ENCODE results near the gene RPL28.

Gene RPL28

DNA sequence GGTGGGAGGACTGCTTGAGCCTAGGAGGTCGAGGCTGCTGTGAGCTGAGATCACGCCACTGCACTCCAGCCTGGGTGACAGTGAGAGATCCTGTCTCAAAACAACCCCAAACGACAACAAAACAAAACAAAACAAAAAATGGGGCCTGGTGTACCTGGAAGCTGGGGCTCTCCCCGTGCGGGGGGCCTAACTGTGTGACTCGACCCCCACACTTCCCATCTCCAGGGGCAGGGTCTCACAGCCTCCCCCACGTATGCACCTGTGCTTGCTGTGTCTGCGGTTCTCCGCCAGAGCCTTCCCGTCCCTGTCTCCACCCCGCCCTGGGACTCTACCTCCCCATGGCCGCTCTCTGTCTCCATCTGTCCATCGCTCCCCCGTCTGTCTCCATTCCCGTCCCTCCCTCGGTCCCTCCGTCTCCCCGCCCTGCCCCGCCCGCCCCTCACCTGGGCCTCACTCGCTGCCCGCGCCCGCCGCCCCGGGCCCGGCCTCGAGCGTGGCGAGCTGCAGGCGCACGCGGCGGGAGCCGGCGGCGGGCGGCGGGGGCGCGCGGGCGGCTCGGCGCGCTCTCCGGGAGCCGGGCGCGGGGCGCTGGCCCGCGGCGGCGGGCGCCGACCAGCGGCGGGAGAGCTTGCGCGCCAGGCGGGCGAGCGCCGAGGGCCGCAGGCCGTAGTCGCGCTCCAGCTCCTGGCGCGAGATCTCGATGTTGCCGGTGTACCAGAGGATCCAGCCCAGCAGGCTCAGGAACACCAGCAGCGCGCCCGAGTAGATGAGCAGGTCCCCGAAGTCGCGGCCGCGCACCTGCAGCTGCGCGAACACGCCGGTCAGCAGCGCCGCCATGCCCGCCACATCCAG lies 2.2 kb upstream of the RPL28 start:
- H3K4me3 ChIP-seq (ENCODE audit: control insufficient read depth, low read depth, low read length) = peak overlapping the region; percentile 22
- TF ChIP-seq, protein P1, sequence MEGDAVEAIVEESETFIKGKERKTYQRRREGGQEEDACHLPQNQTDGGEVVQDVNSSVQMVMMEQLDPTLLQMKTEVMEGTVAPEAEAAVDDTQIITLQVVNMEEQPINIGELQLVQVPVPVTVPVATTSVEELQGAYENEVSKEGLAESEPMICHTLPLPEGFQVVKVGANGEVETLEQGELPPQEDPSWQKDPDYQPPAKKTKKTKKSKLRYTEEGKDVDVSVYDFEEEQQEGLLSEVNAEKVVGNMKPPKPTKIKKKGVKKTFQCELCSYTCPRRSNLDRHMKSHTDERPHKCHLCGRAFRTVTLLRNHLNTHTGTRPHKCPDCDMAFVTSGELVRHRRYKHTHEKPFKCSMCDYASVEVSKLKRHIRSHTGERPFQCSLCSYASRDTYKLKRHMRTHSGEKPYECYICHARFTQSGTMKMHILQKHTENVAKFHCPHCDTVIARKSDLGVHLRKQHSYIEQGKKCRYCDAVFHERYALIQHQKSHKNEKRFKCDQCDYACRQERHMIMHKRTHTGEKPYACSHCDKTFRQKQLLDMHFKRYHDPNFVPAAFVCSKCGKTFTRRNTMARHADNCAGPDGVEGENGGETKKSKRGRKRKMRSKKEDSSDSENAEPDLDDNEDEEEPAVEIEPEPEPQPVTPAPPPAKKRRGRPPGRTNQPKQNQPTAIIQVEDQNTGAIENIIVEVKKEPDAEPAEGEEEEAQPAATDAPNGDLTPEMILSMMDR (conservative IDR thresholded peaks at IDR 0.05; ENCODE audit: control insufficient read depth, insufficient read depth, low read depth, low read length) = no peak
- DNase-seq (ENCODE audit: low read depth) = peak; percentile 64

DNA sequence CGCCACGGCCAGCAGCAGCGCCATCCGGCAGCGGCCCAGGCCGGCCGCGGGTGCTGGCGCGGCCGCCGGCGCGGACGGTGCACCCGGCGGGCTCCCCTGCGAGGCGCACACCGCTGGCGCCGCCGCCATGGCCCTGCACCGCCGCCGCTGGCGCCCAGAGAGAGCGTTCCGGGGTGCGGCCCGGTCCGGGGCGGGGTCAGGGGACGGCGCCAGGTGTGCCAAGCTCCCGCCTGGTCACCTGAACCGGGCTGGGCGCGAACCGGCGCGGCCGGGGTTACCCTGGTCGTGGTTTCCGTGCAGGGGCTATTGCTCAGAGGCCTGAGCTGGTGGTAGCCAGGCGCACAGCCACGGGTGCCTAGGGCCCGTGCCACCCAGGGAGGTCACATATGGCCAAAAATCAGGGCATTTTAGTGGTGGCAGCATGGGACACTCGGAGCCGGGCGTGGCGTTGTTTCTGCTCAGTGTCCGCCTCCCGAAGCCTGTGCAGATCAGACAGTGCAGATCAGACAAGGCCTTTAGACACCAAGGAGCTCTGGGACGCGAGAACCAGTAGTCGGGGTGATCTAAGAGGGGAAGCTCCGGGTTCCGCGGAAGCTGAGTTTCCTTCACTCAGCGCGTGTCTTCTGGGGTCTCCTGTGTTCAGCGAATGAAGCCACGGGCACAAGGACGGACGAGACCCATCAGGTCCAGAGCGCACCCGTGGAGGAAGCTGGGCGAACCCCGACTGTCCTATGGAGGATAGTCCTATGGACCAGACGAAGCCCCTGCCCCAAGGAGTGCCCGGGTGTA lies 1.4 kb upstream of the RPL28 start, which contains the start of gene TMEM238:
Gene TMEM238 (minus strand): TSS at position 162 of the 789 bp plus-strand sequence. CDS start 33 bp downstream, at position 129.
- TF ChIP-seq, protein P1 (conservative IDR thresholded peaks at IDR 0.05; ENCODE audit: control insufficient read depth, insufficient read depth, low read depth, low read length) = no peak
- DNase-seq (ENCODE audit: low read depth) = no peak
- peak within 1 kb of the TSS; percentile 99 for H3K4me3 ChIP-seq (ENCODE audit: control insufficient read depth, low read depth, low read length)

DNA sequence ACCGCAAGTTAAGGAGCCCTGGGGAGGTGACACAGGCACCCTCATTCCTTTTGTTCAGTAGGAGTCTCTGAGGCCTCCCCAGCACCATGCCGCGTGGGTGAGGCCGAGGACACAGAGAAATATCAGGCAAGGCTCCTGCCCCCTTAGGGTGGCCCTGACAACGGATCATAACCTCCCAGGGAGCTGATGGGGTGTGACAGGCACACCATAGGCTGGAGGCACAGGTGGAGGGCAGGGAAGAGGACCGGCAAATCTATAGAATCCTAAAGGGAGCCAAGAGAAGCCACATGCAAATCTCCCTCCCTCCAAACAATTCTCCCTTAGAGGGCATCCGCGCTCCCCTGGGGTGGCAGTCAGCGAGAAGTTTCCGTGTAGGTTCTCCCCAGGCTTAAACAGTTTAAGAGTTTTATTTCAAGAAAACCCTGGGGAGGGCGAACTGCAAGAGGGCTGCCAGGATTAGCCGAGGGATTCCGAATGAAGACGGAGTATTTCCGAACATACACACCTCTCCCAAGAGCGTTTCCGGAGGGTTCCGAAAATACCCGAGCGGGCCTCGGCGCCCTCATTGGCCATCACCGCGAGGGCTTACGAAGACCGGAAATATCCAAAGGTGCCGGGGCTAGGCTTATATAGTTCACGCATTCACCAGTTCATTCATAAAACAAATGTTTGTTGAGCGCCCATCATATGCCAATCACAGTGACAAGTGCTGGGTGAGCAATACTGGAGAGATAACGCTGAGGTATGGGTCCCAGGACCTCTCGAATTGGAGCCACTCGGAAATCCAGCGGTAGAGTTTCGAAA lies 610 bp upstream of the RPL28 start:
- TF ChIP-seq, protein P1 (conservative IDR thresholded peaks at IDR 0.05; ENCODE audit: control insufficient read depth, insufficient read depth, low read depth, low read length) = no peak
- peak; percentile 95 for DNase-seq (ENCODE audit: low read depth)
- H3K4me3 ChIP-seq (ENCODE audit: control insufficient read depth, low read depth, low read length) = peak overlapping the region; percentile 99

DNA sequence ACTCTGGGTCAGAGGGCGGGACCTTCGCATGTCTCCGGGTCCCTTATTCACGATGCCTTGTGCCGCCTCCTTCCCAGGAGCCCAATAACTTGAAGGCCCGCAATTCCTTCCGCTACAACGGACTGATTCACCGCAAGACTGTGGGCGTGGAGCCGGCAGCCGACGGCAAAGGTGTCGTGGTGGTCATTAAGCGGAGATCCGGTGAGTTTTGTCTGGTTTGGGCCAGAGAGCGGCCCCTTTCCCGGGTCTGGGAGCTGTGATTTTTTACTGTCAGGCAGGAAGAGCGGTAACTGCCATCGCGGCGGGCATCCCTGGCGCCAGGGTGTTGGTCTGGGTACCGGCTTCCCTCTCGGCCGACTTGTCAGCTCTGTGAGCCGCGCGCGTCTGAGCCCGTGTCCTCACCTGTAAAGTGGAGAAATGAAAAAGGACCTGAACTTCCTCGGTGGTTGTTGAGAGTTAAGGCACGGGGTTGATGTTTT lies 800 bp downstream of the RPL28 start:
- TF ChIP-seq, protein P1 (conservative IDR thresholded peaks at IDR 0.05; ENCODE audit: control insufficient read depth, insufficient read depth, low read depth, low read length) = no peak
- peak overlapping the region; percentile 99 for H3K4me3 ChIP-seq (ENCODE audit: control insufficient read depth, low read depth, low read length)
- no peak for DNase-seq (ENCODE audit: low read depth)

DNA sequence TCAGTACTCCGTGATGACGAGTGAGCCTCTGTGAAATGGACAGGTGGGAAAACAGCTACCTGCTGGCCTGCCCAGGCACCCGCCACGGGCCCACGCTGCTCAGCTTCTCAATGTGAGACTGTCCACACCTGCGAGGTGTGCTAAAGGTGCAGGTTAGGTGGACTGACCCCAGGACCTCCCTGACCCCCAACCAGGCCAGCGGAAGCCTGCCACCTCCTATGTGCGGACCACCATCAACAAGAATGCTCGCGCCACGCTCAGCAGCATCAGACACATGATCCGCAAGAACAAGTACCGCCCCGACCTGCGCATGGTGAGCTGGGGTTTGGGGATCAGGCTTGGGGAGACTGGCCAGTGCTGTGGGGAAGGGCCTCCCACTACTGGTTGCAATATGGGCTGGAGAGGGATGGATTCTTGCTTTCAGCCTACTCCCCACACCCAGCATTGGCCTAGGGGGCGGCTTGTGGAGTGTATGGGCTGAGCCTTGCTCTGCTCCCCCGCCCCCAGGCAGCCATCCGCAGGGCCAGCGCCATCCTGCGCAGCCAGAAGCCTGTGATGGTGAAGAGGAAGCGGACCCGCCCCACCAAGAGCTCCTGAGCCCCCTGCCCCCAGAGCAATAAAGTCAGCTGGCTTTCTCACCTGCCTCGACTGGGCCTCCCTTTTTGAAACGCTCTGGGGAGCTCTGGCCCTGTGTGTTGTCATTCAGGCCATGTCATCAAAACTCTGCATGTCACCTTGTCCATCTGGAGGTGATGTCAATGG lies 2.2 kb downstream of the RPL28 start:
- DNase-seq (ENCODE audit: low read depth) = no peak
- TF ChIP-seq, protein P1 (conservative IDR thresholded peaks at IDR 0.05; ENCODE audit: control insufficient read depth, insufficient read depth, low read depth, low read length) = no peak
- H3K4me3 ChIP-seq (ENCODE audit: control insufficient read depth, low read depth, low read length) = peak overlapping the region; percentile 99

Measured in fibroblast of mammary gland (primary cell).